Medulla oblongata (tissue), 1 donor: Measurements from ENCODE around the gene SLC4A1AP.

Experiments
- DNase-seq: peaks from one replicate; pipeline ENCODE4 v3.0.0-alpha.2; 2015; ENCODE audit errors: extremely low spot score

The SLC4A1AP gene

DNA sequence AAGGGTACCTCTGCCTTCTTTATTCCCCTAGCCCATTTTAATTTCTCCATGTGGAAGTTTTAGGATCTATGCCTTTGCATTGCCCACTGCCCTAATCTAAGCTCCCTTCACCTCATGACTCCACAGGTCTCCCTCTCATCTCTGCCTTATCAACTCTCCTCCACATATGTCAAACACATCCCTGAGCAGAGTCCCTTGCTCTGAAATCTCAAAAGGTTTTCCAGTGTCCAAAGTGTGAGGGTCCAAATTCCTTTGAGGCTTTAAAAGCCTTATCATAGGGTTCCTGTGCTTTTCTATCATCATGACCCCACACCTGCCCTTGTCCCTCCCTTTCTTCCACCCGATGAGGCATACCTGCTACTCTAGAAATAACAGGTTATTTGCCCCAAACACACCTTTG lies 38.6 kb downstream of the SLC4A1AP start:
- no peak for DNase-seq

DNA sequence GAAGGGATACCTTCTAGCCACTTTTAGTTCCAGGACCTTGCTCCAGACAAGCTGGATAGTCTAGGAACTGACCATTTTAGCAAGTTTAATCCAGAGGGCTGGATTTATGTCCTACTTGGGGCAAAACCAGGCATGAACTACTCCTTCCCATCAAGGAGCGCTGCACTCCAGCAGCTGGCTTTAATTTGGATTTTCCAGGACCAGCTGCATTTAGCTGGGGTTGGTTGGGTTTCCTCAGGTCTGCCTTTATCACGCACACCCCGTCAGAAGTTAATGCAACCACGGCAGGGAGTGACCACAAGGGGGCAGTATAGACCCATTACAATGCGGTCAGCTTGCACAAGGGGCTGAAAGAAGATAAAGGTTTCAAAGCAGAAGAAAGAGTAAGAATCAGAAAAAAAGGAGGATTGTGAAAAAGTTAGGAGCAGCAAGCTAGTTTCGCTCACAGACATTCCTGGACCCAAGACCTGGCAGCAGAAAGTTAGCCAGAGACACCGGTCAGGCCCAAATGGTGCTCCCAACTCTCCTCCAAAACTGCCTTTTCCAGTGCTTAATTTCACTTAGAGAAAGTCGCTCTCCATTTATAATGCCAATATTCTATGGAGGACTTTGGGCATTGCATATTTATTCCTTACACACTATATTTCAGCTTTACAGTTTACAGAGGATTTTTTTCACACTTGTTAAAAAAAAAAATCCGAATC lies 40.1 kb downstream of the SLC4A1AP start:
- peak; percentile 87 for DNase-seq

DNA sequence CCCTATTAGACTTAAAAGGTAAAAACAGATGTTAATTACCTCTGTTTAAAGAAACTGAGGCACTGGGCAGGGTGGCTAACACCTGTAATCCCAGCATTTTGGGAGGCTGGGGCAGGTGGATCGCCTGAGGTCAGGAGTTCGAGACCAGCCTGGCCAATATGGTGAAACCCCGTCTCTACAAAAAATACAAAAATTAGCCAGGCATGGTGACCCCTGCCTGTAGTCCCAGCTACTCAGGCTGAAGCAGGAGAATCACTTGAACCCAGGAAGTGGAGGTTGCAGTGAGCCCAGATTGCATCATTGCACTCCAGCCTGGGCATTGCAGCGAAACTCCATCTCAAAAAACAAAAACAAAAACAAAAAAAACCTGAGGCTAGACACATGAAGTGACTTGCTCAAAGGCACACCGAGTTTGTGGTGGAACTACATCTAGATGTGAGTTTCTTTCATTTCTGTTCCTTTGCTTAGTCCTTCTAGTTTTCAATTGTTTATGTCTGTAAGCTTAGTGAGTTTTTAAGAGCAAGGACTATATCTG lies 40.7 kb downstream of the SLC4A1AP start:
- DNase-seq: no peak

DNA sequence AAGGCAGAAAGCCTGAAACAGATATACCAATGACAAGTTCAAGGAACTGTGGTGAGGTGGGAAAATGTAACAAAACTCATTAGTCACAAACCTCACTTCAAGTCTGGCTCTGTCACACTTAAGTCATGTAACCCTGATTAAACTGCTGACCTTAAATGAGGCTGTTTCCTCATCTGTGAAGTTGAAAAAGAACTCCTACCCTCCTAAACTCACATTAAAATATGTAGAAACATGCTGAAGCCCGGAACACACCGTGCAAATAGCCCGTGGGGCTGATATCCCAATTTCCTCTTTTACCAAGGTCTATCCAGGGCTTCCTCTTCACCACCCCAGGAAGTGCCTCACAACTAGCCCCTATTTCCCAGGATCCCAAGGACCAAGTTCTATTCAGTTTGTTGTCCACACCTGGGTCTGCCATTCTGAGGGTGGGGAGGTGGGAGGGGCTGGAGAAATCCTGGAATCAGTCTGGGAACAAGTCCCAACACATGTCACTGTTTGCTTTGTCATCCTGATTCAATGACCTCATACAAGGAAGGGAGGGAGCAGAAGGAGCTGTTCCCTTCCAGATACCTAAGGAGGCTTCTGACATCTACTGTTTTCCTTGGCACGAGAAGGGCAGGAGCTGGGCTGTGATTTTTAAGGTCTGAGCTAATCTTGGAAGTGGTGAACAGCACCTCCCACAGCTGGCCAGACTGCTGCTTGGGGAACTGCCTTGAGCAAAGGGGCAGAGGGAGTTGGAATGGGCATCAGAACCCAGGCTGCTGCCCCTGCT lies 42.3 kb downstream of the SLC4A1AP start:
- peak; percentile 44 for DNase-seq

DNA sequence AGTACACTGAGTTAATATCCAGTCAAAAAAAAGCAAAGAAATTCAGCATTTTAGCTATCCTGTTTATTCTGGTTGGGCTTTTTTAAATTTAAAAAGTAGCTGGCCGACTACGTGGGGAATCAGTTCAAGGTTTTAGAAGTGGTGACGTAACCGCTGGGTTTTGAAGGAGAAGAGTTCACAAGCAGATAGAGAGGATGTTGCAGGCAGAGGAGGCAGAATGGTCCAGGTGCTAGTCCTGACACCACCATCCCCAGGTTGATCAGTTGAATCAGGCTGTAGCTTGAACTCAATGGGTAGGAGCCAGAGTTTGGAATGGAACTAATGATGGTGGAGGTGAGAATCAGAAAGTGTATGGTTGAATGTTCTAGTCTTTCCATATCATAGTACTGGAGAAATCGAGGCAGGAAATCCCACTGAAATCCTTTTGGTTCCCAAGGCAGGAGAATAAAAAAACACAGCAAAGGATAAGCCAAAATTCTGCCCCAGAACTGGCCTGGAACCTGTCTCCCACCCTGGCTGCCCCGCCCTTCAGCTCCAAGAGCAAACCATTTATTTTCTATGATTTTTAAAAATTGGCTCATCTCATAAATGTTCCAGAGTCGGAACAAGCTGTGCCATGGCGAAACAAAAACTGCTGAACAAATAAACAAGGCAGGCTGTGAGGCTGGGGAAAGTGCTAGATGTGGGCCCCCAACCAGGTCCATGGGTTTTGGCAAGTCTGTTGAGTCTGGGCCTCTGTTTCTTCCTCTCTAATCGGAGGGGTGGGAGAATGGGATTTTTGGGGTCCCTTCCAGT lies 44.0 kb downstream of the SLC4A1AP start:
- DNase-seq: no peak

DNA sequence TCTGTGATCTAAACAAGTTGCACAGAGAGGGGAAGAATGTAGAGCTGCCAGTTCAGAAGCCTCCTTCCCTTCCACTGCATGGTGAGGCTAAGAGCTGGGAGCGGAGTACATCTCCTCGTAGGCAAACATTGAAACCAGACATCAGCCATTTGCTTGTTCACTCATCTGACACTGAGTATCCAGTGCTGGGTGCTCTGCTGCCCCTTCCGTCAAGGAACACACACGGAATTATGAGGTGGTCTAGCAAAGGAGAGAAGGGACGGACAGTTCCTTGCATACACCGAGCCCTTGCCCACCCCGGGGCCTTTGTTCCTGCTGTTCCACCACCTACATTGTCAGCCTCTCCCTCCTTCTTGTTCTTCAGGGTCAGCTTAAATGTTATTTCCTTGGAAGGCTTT lies 44.6 kb downstream of the SLC4A1AP start:
- no peak for DNase-seq

DNA sequence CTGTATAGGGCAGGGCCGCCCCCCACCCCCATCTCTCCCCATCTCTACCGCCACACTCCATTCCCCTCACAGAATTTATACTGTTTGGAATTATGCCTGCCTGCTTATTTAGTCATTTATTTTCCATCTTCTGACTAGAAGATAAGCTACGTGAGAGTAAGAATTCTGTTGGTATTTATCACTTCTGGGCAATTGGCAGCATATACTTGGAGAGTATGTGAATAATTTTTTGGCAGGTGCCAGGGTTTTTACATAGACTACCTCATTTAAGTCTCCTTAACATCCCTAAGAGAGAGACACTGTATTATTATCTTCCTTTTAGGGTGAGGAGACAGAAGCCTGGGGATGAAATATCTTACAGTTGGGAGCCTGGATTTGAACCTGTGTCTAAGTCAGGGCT lies 45.0 kb downstream of the SLC4A1AP start:
- DNase-seq: no peak

DNA sequence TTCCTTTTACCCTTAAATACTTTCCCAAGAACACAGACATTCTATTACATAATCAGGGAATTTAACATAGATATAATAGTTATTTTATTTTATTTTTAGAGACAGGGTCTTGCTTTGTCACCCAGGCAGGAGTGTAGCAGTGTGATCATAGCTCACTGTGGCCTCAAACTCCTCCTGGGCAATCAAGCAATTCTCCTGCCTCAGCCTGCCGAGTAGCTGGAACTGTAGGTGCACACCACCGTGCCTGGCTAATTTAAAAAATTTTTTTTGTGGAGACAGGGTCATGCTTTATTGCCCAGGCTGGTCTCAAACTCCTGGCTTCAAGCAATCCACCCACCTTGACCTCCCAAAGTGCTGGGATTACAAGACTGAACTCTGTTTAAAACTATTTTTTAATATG lies 45.6 kb downstream of the SLC4A1AP start:
- DNase-seq: no peak

DNA sequence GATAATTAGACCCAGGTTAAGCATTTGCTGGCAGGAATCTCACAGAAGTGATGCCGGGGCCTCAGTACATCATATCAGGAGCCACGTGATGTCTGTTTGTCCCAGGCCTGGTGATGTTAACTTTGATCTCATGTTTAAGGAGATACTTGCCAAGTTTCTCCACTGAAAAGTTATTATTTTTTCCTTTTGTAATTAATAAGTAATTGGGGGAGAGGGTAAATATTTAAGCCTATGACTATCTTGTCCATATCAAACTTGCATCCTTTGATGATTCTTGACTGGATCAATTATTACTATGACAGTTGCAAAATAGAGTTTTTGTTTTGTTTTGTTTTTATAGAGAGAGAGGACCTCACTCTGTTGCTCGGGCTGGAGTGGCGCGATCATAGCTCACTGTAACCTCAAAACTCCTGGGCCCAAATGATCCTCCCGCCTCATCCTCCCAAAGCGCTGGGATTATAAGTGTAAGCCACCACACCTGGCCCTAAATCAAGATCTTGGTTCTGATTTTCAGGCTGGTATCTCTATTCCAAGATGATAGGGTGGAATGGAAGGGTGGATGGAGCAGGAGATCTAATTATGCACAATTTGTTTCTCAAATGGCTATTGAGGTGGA lies 46.4 kb downstream of the SLC4A1AP start:
- DNase-seq: no peak

DNA sequence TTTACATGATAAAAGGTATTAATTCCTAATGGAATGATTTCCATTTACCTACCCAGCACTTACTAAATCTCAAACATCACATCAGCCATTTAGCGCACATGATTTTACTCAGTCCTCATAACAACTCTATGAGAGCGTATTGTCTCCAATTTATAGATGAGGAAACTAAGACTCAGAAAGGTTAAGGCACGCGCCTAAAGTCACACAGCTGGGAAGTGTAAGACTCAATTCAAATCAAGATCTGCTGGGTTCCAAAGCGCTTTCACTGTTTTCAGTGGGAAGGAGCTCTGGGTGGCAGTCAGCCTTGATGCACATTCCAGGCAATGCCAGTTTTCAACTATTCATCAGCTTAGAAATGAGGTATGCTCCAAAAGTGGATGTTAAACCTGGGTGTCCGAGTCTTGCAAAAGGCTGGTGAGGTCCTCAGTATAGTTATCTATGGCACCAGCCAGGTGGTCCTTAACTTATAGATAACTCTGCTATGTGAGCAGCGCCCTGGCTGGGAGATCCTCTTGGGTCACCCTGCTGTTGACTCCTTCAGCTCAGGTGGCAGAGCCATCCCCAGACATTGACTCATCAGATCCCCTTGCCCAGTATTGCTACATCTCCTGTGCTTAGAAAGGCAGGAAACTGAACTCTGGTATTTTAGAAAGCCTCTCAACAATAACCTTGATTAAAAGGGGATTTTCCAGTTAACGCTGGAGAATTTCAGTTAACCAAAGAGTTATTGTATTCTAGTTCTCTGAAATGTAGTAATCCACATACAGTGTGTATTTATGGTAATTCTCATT lies 47.1 kb downstream of the SLC4A1AP start:
- DNase-seq: no peak

DNA sequence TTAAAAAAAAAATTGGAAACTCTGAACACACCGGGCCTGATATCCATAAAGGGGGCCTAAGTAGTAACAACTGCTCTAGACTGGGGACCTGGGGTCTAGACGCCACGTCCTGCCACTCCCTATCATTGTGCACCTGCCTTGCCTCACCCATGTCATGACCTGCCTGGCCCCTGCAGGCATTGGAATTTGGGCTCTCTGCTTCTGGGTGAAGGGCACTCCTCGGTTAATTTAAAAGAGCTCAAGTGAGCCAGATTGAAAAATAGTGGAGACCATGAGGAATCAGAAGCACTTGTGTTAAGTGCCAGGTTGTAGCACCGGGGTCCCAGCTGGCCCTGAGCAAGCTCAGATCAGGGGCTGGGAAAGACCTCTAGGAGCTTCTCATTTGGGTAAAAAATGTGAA lies 48.1 kb downstream of the SLC4A1AP start:
- DNase-seq: no peak

DNA sequence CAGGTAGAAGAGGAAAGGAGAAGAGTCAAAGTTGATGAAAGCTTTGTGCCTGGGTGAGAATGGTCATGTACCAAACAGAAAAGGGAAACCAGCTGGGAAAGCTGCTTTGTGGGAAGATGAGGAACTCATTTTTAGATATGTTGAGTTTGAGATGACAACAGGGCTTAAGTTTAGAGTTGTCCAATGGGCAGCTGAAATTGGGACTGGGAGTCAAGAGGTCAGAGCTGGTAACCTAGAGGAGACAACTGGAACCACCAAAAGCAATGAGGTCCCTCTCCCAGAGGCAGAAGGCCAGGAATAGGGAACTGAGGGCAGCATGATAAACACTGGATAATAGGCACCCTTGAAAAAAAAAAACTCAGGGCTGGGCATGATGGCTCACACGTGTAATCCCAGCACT lies 48.8 kb downstream of the SLC4A1AP start:
- no peak for DNase-seq

DNA sequence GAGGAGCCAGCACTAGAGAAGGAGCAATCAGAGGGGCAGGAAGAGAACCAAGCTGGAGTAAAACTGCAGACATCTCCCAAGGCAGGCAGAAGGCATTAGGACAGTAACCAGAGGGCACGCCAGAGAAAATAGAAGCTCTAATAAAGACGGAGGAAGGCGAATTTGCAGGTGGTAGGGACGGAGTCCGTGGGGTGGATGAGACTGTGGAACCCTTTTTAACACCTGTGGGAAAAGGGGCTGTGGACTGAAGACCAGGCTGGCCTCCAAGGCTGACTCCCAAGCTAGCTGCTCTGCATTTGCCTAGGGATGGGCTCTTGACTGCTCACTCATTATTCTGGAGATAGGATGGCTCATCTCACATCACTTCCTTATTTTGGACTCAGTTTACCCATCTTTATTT lies 49.5 kb downstream of the SLC4A1AP start:
- DNase-seq: no peak

DNA sequence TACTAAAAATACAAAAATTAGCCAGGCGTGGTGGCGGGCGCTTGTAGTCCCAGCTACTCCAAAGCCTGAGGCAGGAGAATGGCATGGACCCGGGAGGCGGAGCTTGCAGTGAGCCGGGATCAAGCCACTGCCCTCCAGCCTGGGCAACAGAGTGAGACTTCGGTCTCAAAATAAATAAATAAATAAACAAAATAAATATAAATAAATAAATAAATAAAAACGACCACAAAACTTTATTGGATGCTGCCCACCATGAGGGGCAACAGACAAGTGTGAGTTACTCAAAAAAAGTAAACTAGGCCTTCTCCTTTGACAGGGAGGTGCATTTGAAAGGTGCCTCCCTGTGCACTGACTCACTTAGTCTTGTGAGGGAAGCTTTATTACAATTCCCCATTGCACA lies 50.4 kb downstream of the SLC4A1AP start:
- no peak for DNase-seq

DNA sequence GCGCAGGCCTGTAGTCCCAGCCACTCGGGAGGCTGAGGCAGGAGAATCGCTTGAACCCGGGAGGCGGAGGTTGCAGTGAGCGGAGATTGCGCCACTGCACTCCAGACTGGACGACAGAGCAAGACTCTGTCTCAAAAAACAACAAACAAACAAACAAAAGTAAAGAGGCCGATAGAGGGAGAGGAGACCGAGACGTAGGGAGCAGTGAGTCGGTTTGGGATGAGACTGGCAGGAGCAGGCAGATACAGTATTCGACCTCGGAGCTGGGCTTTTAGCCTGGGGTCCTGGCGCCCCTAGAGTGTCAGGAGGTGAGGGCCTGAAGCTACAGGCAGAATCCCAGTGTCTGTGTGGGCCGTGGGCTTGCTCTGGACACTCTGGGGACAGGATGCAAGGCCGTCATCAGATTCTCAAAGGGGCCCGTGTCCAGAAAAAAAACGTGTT lies 51.2 kb downstream of the SLC4A1AP start:
- no peak for DNase-seq

DNA sequence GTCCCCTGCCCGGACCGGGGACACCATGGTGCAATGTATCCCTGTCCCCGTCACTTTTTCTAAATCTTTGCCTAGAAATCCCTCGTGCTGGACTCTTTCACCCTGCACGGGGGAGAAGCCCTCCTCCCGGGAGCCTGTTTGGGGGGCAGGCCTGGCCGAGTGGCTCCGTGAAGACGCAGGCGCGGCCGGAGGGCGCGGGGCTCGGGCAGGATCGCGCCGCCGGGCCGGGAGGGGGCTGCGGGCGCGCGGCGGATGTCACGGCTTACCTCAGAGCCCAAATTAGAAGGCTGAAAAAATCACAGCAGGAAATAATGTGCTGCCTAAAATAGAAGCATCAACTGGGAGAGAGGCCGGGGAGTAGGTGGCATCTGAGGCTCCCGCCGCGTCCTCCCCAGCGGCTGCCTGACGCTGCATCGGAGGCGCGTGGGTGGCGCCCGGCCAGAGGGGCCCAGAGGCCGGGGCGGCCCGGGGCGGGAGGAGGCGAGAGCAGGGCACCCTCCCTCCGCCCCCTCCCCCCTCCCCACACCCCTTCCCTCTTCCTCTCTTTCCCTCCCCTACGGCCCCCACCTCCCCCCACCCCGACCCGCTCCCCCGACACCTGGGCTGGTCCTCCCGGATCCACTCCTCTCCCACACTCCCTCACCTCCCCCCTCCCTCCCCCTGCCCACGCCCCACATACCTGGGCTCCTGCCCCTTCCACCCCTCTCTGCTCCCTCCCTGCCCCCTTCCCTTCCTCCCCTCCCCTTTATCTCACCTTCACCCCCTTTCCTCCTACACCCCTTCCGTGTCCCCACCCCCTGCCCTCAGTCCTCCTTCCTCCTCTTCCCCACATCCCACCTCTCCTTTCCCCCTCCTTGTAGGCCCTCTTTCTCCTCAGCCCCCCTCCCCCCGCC lies 51.9 kb downstream of the SLC4A1AP start:
- DNase-seq: no peak

DNA sequence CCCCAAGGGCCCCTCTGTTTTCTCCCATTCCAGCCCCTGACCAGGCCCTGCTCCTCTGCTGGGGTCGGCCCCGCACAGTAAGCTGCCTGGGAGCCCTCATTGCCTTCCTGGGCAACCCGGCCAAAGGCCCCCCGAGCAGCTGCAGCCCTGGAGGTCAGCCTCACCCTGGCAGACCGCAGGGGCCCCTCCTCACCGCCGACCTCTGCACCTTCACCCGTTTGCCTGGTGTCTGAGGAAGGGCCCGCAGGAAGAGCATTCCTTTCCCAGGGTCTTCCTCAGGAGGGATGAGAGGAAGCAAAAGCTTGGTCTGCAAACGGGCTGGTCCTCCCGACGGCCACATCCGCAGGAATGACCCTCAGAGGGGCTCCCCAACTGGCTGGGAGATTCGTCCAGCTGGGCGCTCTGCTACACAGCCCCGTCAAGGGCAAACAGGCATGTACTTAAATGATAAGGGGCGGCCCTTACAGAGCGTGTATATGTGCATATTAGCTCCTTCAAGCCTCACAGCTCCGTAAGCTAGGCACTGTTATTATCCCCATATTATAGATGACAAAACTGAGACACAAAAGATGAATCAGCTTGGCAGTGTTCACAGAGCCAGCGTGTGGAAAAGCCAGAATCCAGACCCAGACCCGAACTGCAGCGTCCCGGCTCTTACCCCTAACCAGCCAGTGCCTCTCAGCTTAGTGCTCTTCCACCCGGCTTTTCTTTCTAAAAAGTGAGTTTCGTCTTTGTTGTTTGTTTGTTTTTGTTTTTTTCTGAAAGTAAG lies 52.8 kb downstream of the SLC4A1AP start:
- no peak for DNase-seq

DNA sequence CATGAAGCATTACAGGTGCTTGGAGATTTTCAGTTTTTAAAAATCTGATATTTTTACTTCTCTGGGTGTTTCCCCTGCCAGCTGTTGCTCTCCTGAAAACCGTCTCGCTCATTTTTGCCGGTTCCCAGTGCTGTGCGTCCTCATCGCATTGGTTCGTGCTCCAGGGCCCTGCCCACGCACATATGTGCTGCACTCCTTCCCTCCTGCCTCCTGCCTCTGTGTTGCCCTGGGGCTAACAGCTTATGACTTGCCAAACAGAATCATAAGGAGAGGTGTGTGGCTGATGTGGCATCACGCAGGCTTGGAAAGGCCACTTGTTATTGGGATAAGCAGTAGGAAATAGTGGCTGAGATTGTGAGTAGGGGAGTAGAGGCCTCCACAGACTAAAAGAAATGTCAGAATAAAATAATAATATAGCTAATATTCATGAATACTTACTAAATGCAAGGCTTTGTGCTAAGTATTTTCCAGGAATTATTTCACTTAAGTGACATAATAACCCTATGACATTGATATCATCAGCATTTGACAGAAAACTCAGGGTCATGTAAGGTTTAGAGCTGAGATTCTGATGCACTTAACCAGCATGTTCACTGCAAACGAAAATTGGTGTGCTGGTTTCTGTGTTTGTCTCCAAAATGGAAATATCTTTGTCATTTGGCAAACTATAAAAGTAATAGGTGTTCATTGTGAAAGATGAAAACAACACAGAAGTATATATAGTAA lies 53.5 kb downstream of the SLC4A1AP start:
- DNase-seq: no peak
